Colonic mucosa (tissue), 4 donors: Measurements from ENCODE around the gene SART3. TPM values are rescaled to one million over a fixed set of nuclear protein-coding genes. Genes with fewer than 3 reads are reported as not detected.
"Not testable (repeated sequence)": the region's sequence is repeated elsewhere in the genome, so short reads cannot be mapped to it uniquely, and the experiment has no call there.

ENCODE experiments used
- DNase-seq: peaks from one replicate; pipeline ENCODE4 v3.0.0-alpha.2; 2020
- H3K27ac ChIP-seq: fragments of 200-600 bp; one replicate; pipeline ENCODE4 v1.8.0; 2021
- H3K27me3 ChIP-seq: fragments of 200-600 bp; one replicate; pipeline ENCODE4 v1.8.0; 2021
- H3K36me3 ChIP-seq: fragments of 200-600 bp; one replicate; pipeline ENCODE4 v1.8.0; 2021
- H3K4me1 ChIP-seq: fragments of 200-600 bp; one replicate; pipeline ENCODE4 v1.8.0; 2021; ENCODE audit warnings: mild to moderate bottlenecking
- H3K4me3 ChIP-seq: fragments of 200-600 bp; one replicate; pipeline ENCODE4 v1.8.0; 2021
- H3K9ac ChIP-seq, 2 donors: one replicate each; pipeline ENCODE4 v1.7.0; 2013; ENCODE audit warnings: control low read depth in 2 of 2, low read depth in 2 of 2, low read length in 2 of 2
- H3K9me3 ChIP-seq: fragments of 200-600 bp; one replicate; pipeline ENCODE4 v1.8.0; 2021
- CTCF ChIP-seq: fragments of 200-600 bp; IDR thresholded peaks from one replicate; pipeline ENCODE4 v1.8.0; 2022; ENCODE audit warnings: antibody characterized with exemption, mild to moderate bottlenecking
- intact Hi-C: fragments of 100-400 bp; cut with DNase I; formaldehyde crosslinking; loops from one replicate; pipeline ENCODE4 v1.14.1; 2022
- total RNA-seq, 2 donors: library from RNA; stranded (reverse); fragmentation: NEBNext Ultra II Directional in 1 of 2; extraction: Animal tissue kit (Norgen Biotek cat#: 25700) in 1 of 2; gene quantifications; one replicate each; pipeline ENCODE4 v1.2.1, GENCODE V29; 2021
- donor health status: healthy.
- donor health status: DM: no; HTN: no; CAD: no.
- donor health status: DM: no; HTN: no; CAD: no.

Gene SART3
- total RNA-seq, 2 donors from 2014 or later = 41.1 to 64.9 TPM

GRCh38 chr12:108495823-108496579 is 65.0 kb downstream of the SART3 start:
- H3K4me1 ChIP-seq = no peaks in the 10 kb centered on the region
- H3K27ac ChIP-seq = no peak overlapping the region
- TF ChIP-seq CTCF = no peak
- H3K4me3 ChIP-seq = no peak overlapping the region
- no peak overlapping the region for H3K9ac ChIP-seq
- intact Hi-C loops = no loop called here
- H3K9me3 ChIP-seq = no peaks in the 10 kb centered on the region
- H3K36me3 ChIP-seq = no peaks in the 10 kb centered on the region
- DNase-seq = no peak
- H3K27me3 ChIP-seq = no peaks in the 10 kb centered on the region

GRCh38 chr12:108495054-108495453 is 65.9 kb downstream of the SART3 start:
- Histone ChIP-seq H3K27me3 (no peaks in the 10 kb centered on the region), H3K4me1 (no peaks in the 10 kb centered on the region), H3K9me3 (no peaks in the 10 kb centered on the region), H3K27ac (no peak overlapping the region), H3K9ac (no peak overlapping the region), H3K36me3 (no peaks in the 10 kb centered on the region), H3K4me3 (no peak overlapping the region)
- DNase-seq = no peak
- peak; percentile 39 for TF ChIP-seq CTCF
- intact Hi-C loops = no loop called here

DNA sequence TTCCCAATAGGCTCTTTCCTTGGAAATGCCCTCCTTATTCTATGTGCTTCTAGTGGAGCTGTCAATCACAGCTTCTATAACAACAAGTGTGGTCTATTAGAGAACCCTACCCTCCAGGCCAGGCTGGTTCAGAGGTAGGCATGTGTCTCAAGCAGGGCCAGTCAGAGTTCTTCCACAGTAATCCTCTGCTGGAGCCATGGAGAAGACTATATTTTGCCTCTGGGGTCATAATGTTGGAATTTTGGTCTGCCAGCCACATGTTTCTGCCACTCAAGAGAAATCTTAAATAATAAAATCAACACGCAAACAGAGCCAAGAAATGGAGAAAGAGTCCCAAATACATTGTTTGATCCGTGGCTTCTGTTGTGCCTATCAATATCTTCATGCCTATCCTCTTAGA is 69.7 kb downstream of the SART3 start:
- Histone ChIP-seq H3K27me3 (no peaks in the 10 kb centered on the region), H3K4me3 (no peak overlapping the region), H3K27ac (no peak overlapping the region), H3K9ac (no peak overlapping the region), H3K4me1 (no peaks in the 10 kb centered on the region), H3K9me3 (no peaks in the 10 kb centered on the region), H3K36me3 (no peaks in the 10 kb centered on the region)
- intact Hi-C loops = no loop called here
- no peak for TF ChIP-seq CTCF
- no peak for DNase-seq

DNA sequence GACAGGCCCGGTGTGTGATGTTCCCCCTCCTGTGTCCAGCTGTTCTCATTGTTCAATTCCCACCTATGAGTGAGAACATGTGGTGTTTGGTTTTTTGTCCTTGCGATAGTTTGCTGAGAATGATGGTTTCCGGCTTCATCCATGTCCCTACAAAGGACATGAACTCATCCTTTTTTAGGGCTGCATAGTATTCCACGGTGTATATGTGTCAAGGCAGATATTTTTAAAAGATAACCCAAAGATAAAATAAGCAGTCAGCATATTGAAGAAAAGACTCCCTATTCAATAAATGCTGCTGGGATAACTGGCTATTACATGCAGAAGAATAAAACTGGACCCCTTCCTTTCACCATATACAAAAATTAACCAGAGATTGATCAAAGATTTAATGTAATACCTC is 73.9 kb downstream of the SART3 start:
- H3K9me3 ChIP-seq, H3K27me3 ChIP-seq, intact Hi-C loops, H3K4me3 ChIP-seq, DNase-seq, H3K36me3 ChIP-seq, H3K4me1 ChIP-seq, H3K27ac ChIP-seq, H3K9ac ChIP-seq: not testable (repeated sequence)

DNA sequence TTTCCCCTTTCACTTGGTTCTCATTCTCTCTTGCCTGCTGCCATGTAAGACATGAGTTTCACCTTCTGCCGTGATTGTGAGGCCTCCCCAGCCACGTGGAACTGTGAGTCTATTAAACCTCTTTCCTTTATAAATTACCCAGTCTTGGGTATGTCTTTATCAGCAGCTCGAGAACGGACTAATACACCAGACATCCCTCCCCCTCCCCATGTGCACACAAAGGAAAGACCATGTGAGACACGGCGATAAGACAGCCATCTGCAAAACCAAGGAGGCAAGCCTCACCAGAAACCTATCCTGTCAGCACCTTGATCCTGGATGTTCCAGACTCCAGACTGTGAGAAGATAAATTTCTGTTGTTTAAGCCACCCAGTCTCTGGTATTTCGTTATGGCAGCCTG is 75.6 kb downstream of the SART3 start:
- H3K36me3 ChIP-seq, H3K9ac ChIP-seq, H3K27ac ChIP-seq, intact Hi-C loops, H3K9me3 ChIP-seq, H3K27me3 ChIP-seq, H3K4me1 ChIP-seq, DNase-seq, H3K4me3 ChIP-seq: not testable (repeated sequence)

DNA sequence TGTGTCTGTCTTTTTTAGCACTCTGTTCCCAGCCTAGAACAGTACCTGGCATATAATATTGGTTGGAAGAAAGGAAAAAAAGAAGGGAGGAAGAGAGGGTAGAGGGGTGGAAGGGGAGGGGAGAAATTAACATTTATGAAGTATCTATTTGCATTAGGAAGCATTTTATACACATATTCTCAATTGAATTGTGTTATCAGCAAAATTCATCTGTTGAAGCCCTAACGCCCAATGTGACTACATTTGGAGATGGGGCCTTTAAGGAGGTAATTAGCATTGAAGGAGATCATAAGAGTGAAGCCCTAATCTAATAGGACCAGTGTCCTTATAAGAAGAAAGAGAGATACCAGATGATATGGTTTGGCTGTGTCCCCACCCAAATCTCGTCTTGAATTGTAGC is 76.1 kb downstream of the SART3 start:
- Histone ChIP-seq H3K4me1 (no peaks in the 10 kb centered on the region), H3K4me3 (no peak overlapping the region), H3K27me3 (no peaks in the 10 kb centered on the region), H3K9ac (no peak overlapping the region), H3K27ac (no peak overlapping the region), H3K9me3 (no peaks in the 10 kb centered on the region), H3K36me3 (no peaks in the 10 kb centered on the region)
- no peak for DNase-seq
- TF ChIP-seq CTCF = no peak
- intact Hi-C loops = no loop called here
